ENCODE results near the gene PCNX4.

The PCNX4 gene

DNA sequence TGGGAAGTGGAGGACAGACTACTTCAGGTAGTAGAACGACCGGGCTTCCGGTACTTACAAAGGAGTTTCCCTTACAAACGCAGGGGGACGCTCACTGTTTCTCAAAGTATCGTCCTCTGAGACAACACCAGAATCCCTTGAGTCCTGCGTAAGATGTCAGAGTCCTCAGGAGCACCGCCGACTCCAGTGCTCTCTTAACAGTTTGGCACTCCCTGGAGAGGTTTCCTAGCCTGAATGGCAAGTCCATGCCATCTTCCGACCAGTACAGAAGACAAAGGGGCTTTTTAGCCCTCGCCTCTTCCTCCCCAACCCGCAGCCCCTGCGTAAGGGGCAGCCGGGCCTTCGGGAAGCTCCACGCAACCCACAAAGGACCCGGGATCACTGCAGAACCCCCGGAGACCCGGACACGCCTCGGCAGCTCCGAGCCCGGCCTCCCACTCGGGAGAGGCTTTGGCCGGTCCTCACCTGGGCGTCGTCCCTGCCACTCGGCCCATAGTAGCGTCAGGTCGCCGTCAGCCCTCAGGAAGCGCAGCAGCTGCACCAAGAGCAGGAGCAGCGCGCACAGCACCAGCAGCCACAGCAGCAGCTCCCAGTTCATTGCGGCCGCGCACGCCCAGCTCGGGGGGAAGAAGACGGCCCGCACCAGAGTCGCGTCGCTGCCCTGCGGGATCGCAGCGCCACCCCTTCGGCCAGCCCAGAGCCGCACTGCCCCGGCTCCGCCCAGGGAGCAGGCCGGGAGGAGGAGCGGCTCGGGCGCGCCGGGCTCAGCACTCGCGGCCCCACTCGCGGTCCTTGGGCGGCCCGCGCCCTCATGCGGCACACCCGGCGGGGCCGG lies 73.2 kb downstream of the PCNX4 start, which contains the start of gene DHRS7:
TSS of gene DHRS7 (minus strand) at position 687 of the 835 bp plus-strand sequence. CDS start at position 598, 89 bp downstream.
- TF ChIP-seq, protein P1, sequence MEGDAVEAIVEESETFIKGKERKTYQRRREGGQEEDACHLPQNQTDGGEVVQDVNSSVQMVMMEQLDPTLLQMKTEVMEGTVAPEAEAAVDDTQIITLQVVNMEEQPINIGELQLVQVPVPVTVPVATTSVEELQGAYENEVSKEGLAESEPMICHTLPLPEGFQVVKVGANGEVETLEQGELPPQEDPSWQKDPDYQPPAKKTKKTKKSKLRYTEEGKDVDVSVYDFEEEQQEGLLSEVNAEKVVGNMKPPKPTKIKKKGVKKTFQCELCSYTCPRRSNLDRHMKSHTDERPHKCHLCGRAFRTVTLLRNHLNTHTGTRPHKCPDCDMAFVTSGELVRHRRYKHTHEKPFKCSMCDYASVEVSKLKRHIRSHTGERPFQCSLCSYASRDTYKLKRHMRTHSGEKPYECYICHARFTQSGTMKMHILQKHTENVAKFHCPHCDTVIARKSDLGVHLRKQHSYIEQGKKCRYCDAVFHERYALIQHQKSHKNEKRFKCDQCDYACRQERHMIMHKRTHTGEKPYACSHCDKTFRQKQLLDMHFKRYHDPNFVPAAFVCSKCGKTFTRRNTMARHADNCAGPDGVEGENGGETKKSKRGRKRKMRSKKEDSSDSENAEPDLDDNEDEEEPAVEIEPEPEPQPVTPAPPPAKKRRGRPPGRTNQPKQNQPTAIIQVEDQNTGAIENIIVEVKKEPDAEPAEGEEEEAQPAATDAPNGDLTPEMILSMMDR (IDR thresholded peaks at IDR 0.05; ENCODE audit: low read depth, low read length, missing control alignments), result no peak
- H3K4me3 ChIP-seq (ENCODE audit: low read depth, low read length), result peak within 1 kb of the TSS; percentile 55
- peak; percentile 41 for DNase-seq (ENCODE audit: low read depth)
- in situ Hi-C loops (cut with HindIII; ENCODE audit: low sequenced_read_pairs), result no loop called here

DNA sequence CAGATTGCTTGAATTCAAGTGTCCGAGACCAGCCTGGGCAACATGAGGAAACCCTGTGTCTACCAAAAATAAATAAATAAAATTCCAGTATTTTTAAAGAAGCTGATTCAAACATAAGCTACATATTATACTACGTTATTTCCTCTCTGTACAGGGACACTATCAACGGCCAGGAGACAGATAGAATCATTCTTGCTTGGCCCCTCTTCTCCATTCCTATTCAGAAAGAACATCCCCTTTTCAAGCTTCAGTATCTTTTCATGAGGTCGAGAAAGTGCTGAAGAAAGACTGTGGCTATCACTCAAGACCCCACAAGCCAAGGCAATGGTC lies 73.8 kb downstream of the PCNX4 start:
- no peak for DNase-seq (ENCODE audit: low read depth)
- in situ Hi-C loops (cut with HindIII; ENCODE audit: low sequenced_read_pairs), result no loop called here
- H3K4me3 ChIP-seq (ENCODE audit: low read depth, low read length), result peak overlapping the region; percentile 55
- TF ChIP-seq, protein P1 (IDR thresholded peaks at IDR 0.05; ENCODE audit: low read depth, low read length, missing control alignments), result peak; percentile 39

DNA sequence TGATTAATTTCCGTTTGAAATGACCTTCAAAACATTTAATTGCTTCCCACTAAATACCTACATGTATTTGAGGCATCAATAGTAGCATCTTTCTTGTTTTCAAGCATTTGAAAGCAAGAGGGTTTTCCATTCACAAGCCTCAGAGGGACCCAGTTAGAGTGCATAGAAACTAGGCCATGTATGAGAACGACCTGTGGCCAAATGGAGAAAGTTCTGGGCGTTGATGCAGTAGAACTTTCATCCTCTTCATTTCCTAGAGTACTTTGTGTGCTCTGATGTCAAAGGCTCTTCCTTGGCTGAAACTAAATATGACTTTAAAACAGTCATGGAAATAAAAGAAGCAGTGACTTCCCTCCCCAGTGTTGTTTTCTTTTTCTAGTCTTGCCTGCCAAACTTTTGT lies 74.4 kb downstream of the PCNX4 start:
- no peak for DNase-seq (ENCODE audit: low read depth)
- no peak overlapping the region for H3K4me3 ChIP-seq (ENCODE audit: low read depth, low read length)
- in situ Hi-C loops (cut with HindIII; ENCODE audit: low sequenced_read_pairs), result no loop called here
- TF ChIP-seq, protein P1 (IDR thresholded peaks at IDR 0.05; ENCODE audit: low read depth, low read length, missing control alignments), result no peak

DNA sequence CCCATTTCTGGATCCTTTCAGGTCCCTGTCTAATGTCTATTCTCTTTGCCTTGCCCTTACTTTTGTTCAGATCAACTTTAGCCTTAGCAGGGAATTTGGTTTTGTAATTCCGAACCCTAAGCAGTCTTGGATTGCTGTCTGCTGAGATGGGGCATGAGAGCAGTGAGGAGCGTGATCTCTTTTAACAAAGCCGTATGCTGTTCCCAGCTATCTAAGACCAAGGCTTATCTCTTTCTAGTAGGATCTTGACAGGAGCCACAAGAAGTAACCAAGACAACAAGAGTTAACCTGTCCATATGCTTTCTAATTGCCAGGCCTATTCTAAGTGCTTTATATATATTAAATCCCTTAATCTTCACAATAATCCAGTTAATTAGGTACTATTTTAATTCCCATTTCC lies 78.0 kb downstream of the PCNX4 start:
- TF ChIP-seq, protein P1 (IDR thresholded peaks at IDR 0.05; ENCODE audit: low read depth, low read length, missing control alignments), result no peak
- in situ Hi-C loops (cut with HindIII; ENCODE audit: low sequenced_read_pairs), result no loop called here

DNA sequence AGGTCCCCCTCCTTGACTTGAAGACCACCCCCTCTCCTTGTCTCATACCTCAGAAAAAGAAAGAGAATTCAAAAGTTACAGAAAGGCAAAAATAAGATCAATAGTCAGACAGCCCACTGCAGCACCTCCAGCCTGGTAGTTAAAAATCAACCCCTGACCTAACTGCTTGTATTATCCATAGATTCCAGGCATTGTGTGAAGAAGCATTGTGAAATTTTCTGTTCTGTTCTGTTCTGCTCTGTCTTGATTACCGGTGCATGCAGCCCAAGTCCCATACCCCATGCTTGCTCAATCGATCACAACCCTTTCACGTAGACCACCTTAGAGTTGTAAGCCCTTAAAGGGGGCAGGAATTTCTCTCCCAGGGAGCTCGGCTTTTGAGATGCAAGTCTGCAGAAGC lies 79.2 kb downstream of the PCNX4 start:
- H3K4me3 ChIP-seq (ENCODE audit: low read depth, low read length), result no peak overlapping the region
- TF ChIP-seq, protein P1 (IDR thresholded peaks at IDR 0.05; ENCODE audit: low read depth, low read length, missing control alignments), result no peak
- in situ Hi-C loops (cut with HindIII; ENCODE audit: low sequenced_read_pairs), result no loop called here
- no peak for DNase-seq (ENCODE audit: low read depth)

More for the DNA sequence above, 78.0 kb downstream of the PCNX4 start:
- no peak overlapping the region for H3K4me3 ChIP-seq (ENCODE audit: low read depth, low read length)
- no peak for DNase-seq (ENCODE audit: low read depth)

DNA sequence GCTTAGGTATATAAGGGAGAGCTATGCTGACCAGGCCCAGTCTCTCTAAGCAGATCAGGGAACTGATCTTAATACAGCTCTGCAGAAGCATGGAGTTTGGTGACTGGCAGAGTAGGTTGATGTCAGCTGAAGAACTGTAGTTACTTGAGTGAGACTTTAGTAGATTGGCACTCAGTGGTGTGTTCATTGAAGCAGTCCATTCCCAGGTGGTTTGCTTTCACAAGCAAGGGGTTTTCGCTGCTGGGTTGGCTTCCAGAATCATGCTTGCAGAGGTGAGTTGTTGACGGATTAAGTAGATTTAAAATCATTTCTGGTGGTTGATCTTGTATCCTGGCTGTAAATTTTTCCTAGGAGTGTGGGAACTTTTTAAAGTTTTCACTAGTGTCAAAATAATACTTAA lies 80.0 kb downstream of the PCNX4 start:
- no peak overlapping the region for H3K4me3 ChIP-seq (ENCODE audit: low read depth, low read length)
- DNase-seq (ENCODE audit: low read depth), result no peak
- in situ Hi-C loops (cut with HindIII; ENCODE audit: low sequenced_read_pairs), result no loop called here
- TF ChIP-seq, protein P1 (IDR thresholded peaks at IDR 0.05; ENCODE audit: low read depth, low read length, missing control alignments), result no peak
